Body of pancreas (tissue), 4 donors: ENCODE measurements around the gene SSUH2. TPM values are rescaled to one million over a fixed set of nuclear protein-coding genes. Genes with fewer than 3 reads are reported as not detected.
"Not testable (repeated sequence)": the region's sequence is repeated elsewhere in the genome, so short reads cannot be mapped to it uniquely, and the experiment has no call there.

Experiments
- ATAC-seq: fragments of 150-250 bp; one replicate; pipeline ENCODE4 v1.9.1; 2016
- DNase-seq, 4 donors: peaks; one replicate each; pipeline ENCODE4 v3.0.0-alpha.2; 2019
- H3K27ac ChIP-seq, 4 donors: fragments of 200-600 bp; sonication (generic); 1 replicate in 3 of 4; 2 replicates in 1 of 4; pipeline versions ENCODE4 v1.5.1 to v1.6.1; 2016 to 2019; ENCODE audit warnings: mild to moderate bottlenecking in 1 of 4, mixed read lengths in 1 of 4, moderate library complexity in 1 of 4
- H3K27me3 ChIP-seq, 2 donors: fragments of 200-600 bp; sonication (generic); one replicate each; pipeline ENCODE4 v1.6.0; 2016; ENCODE audit warnings: mild to moderate bottlenecking in 1 of 2
- H3K36me3 ChIP-seq, 2 donors: fragments of 200-600 bp; sonication (generic); replicated peaks in 1 of 2; 2 replicates each; pipeline ENCODE4 v1.5.1; 2016; ENCODE audit warnings: low read depth in 2 of 2; ENCODE audit not compliant: insufficient read depth in 1 of 2
- H3K4me1 ChIP-seq: fragments of 200-600 bp; sonication (generic); one replicate; pipeline ENCODE4 v1.6.0; 2016
- H3K4me3 ChIP-seq, 2 donors: fragments of 200-600 bp; sonication (generic); 1 replicate in 1 of 2; 2 replicates in 1 of 2; pipeline ENCODE4 v1.5.1; 2016 to 2019
- H3K9me3 ChIP-seq, 3 donors: fragments of 200-600 bp; sonication (generic); 1 replicate in 2 of 3; 2 replicates in 1 of 3; pipeline ENCODE4 v1.5.1; 2016
- CTCF ChIP-seq, 7 experiments: fragments of 450-650 bp in 4 of 7; fragments of 200-600 bp in 3 of 7; sonication (generic) in 3 of 7; IDR thresholded peaks; one replicate each; pipeline ENCODE4 v1.5.1; 2016 to 2019; ENCODE audit warnings: antibody characterized with exemption in 7 of 7
- POLR2A ChIP-seq, 3 donors: fragments of 450-650 bp; IDR thresholded peaks; one replicate each; pipeline ENCODE4 v1.6.1; 2016; ENCODE audit warnings: antibody characterized with exemption in 3 of 3, mild to moderate bottlenecking in 2 of 3
- WGBS, 2 donors: methylation state at CpG; one replicate each; pipeline ENCODE4 v1.1.5; 2017; 5-methylcytosine and 5-hydroxymethylcytosine counted together
- intact Hi-C: fragments of 100-400 bp; cut with DNase I; formaldehyde crosslinking; loops from one replicate; pipeline ENCODE4 v1.15.1; 2023
- total RNA-seq, 2 donors: library from RNA; depleted of rRNA; stranded (reverse); fragments of >200 nt; gene quantifications; one replicate each; pipeline ENCODE4 v1.1.0, GENCODE V29; 2016

The SSUH2 gene
- total RNA-seq, 2 donors from 2014 or later = 0.26 to 0.33 TPM

- Histone ChIP-seq H3K27me3 (no peaks in the 10 kb centered on the region), H3K9me3 (no peaks in the 10 kb centered on the region), H3K27ac (no peak overlapping the region), H3K36me3 (no peaks in the 10 kb centered on the region), H3K4me1 (peaks cover 18% of the 10 kb centered on the region), H3K4me3 (no peak overlapping the region)
- 88% methylated on average over 8 of the region's 8 CpGs for WGBS, 2 donors
- intact Hi-C loops = no loop called here
- DNase-seq (no peak), ATAC-seq (no peak)
- TF ChIP-seq POLR2A (IDR thresholded peaks at IDR 0.05) = no peak
- no peak for TF ChIP-seq CTCF (IDR thresholded peaks at IDR 0.05)
Measured at GRCh38 chr3:8656240-8656639, 11.6 kb upstream of the SSUH2 start.

GRCh38 chr3:8655387-8655835 is 10.8 kb upstream of the SSUH2 start:
- DNase-seq (no peak), ATAC-seq (no peak)
- intact Hi-C loops = no loop called here
- Histone ChIP-seq H3K9me3 (no peaks in the 10 kb centered on the region), H3K27ac (no peak overlapping the region), H3K4me3 (no peak overlapping the region), H3K4me1 (peaks cover 18% of the 10 kb centered on the region), H3K36me3 (no peaks in the 10 kb centered on the region), H3K27me3 (no peaks in the 10 kb centered on the region)
- TF ChIP-seq POLR2A (IDR thresholded peaks at IDR 0.05) (no peak), CTCF (IDR thresholded peaks at IDR 0.05) (no peak)
- WGBS, 2 donors = 64 to 68% methylated on average over 9 to 10 of the region's 10 CpGs

- H3K27ac ChIP-seq, ATAC-seq, H3K36me3 ChIP-seq, H3K9me3 ChIP-seq, H3K27me3 ChIP-seq, intact Hi-C loops, DNase-seq, H3K4me3 ChIP-seq: not testable (repeated sequence)
- WGBS, 2 donors = 90 to 94% methylated on average over 4 to 5 of the region's 6 CpGs
- H3K4me1 ChIP-seq = peaks cover 12% of the 10 kb centered on the region
Measured at GRCh38 chr3:8654572-8655329, 10.2 kb upstream of the SSUH2 start.

- no peak overlapping the region for H3K4me3 ChIP-seq
- ATAC-seq (no peak), DNase-seq (no peak)
- 86 to 94% methylated on average over 8 of the region's 8 CpGs for WGBS, 2 donors
- H3K9me3 ChIP-seq = no peaks in the 10 kb centered on the region
- no peaks in the 10 kb centered on the region for H3K36me3 ChIP-seq
- TF ChIP-seq CTCF (IDR thresholded peaks at IDR 0.05) = no peak
- no peak for TF ChIP-seq POLR2A (IDR thresholded peaks at IDR 0.05)
- intact Hi-C loops = no loop called here
- no peak overlapping the region for H3K27ac ChIP-seq
- H3K27me3 ChIP-seq = no peaks in the 10 kb centered on the region
- peaks cover 11% of the 10 kb centered on the region for H3K4me1 ChIP-seq
Measured at GRCh38 chr3:8653800-8654408, 9.3 kb upstream of the SSUH2 start.

GRCh38 chr3:8652324-8652987 is 7.9 kb upstream of the SSUH2 start:
- Histone ChIP-seq H3K27ac (no peak overlapping the region), H3K9me3 (no peaks in the 10 kb centered on the region), H3K4me1 (no peaks in the 10 kb centered on the region), H3K27me3 (no peaks in the 10 kb centered on the region), H3K36me3 (no peaks in the 10 kb centered on the region), H3K4me3 (no peak overlapping the region)
- DNase-seq = no peak
- 79 to 87% methylated on average over 2 of the region's 2 CpGs for WGBS, 2 donors
- no peak for TF ChIP-seq POLR2A (IDR thresholded peaks at IDR 0.05)
- TF ChIP-seq CTCF (IDR thresholded peaks at IDR 0.05) = no peak
- no peak for ATAC-seq
- intact Hi-C loops = no loop called here
